NCI-H526 treated with DMSO at 0.1 percent for 48 hours (cell line): Measurements from ENCODE around the gene ACO2.
A peak's percentile ranks its signal among the peaks of the same experiment; 100 is the strongest.
"Not testable (repeated sequence)": the region's sequence is repeated elsewhere in the genome, so short reads cannot be mapped to it uniquely, and the experiment has no call there.

Source experiments
- DNase-seq: peaks from one replicate; lab custom pipeline; 2025; lab: John Stamatoyannopoulos, UW

The ACO2 gene

GRCh38 chr22:41540365-41540764 is 71.4 kb downstream of the ACO2 start:
- DNase-seq, result no peak

- DNase-seq, result no peak
Measured at GRCh38 chr22:41541484-41541883, 72.6 kb downstream of the ACO2 start.

GRCh38 chr22:41542224-41542623 is 73.3 kb downstream of the ACO2 start:
- DNase-seq, result no peak

GRCh38 chr22:41543854-41544670 is 75.1 kb downstream of the ACO2 start, which contains the start of gene POLR3H:
TSS of gene POLR3H (minus strand) at chr22:41544470. CDS start at chr22:41544101, 369 bp downstream.
- DNase-seq, result peak; percentile 89

GRCh38 chr22:41544671-41545476 is 76.0 kb downstream of the ACO2 start:
- DNase-seq, result no peak

GRCh38 chr22:41548830-41549211 is 79.9 kb downstream of the ACO2 start:
- DNase-seq, result no peak

GRCh38 chr22:41550952-41551491 is 82.1 kb downstream of the ACO2 start:
- DNase-seq, result no peak

- DNase-seq, result no peak
Measured at GRCh38 chr22:41551877-41552582, 83.1 kb downstream of the ACO2 start.

GRCh38 chr22:41555325-41555982 is 86.5 kb downstream of the ACO2 start:
- no peak for DNase-seq

- DNase-seq, result no peak
Measured at GRCh38 chr22:41556561-41556960, 87.6 kb downstream of the ACO2 start.

GRCh38 chr22:41557401-41558240 is 88.7 kb downstream of the ACO2 start:
- no peak for DNase-seq

GRCh38 chr22:41558241-41558630 is 89.3 kb downstream of the ACO2 start:
- not testable (repeated sequence) for DNase-seq

- no peak for DNase-seq
Measured at GRCh38 chr22:41560095-41560471, 91.2 kb downstream of the ACO2 start.

GRCh38 chr22:41561335-41561734 is 92.4 kb downstream of the ACO2 start:
- no peak for DNase-seq

GRCh38 chr22:41561788-41562187 is 92.9 kb downstream of the ACO2 start:
- no peak for DNase-seq

- DNase-seq, result no peak
Measured at GRCh38 chr22:41562461-41562860, 93.5 kb downstream of the ACO2 start.

- no peak for DNase-seq
Measured at GRCh38 chr22:41563051-41563711, 94.3 kb downstream of the ACO2 start.

- no peak for DNase-seq
Measured at GRCh38 chr22:41564563-41564962, 95.6 kb downstream of the ACO2 start.

GRCh38 chr22:41565403-41566054 is 96.6 kb downstream of the ACO2 start:
- no peak for DNase-seq

GRCh38 chr22:41567512-41567768 is 98.5 kb downstream of the ACO2 start:
- DNase-seq, result no peak
